Suppressor macrophage treated with lipopolysaccharide for 4 hours (primary cell): ENCODE measurements around the gene MON1B.
"Not testable (repeated sequence)": the region's sequence is repeated elsewhere in the genome, so short reads cannot be mapped to it uniquely, and the experiment has no call there.

ENCODE experiments used
- DNase-seq: peaks from one replicate; pipeline ENCODE4 v3.0.0-alpha.2; 2020

The MON1B gene

DNA sequence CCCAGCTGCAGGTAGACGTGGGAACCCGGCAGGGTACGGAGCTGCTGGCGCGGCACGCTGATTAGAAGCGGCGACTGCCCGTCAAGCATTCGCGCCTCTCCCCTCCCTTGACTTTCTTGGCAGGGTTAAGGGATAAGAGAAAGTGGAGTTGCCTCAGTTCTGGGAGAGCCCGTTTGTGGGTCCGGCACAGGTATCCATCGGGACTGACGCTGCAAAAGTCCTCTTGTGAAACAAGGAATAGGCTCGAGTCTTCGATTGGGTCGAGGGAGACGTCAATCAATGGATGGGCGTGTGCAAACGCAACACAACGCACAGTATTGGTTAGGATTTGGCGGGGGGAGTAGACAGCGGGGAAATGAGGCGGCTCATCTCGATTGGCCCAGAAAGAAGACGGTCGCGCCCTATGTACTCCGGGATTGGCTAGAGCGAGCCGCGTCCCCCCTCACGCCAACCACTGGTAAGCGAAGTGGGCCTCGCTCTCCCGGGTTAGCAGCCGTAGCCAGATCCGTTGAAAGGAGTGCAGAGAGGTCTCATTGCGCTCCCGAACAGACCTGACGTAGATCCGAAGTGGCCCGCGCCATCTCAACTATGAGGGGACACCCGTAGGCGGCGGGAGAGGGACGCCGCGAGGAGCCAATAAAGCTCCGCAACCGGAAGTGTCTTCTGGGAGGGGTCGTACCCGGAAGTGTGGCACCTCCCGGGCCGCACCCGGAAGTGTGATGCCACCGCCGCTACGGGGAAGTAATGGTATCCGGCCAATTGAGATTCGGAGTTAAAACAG, at the start of gene MON1B:
Gene MON1B, plus strand, starts transcription at position 713 of the 781 bp plus-strand sequence. CDS start 296 bp downstream, outside the sequence.
- peak; percentile 98 for DNase-seq

DNA sequence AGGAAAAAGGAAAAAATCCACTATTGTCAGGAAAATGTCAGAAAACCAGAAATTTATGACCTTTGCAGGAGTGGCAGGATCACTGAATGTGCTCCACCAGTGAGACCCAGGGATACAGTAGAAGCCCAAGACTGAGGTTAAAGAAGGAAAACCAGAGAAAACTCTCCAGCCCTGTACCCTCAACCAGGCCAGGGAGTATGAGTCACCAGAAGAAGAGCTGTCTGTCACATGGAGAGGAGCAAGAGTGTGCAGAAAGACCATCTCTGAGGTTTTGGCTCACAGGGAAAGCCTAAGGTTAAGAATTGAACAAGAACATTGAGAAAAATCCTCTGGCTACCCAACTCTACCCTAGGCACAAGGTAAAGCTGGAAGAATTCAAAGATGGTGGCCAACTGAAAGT, 47.6 kb upstream of the MON1B start:
- no peak for DNase-seq

DNA sequence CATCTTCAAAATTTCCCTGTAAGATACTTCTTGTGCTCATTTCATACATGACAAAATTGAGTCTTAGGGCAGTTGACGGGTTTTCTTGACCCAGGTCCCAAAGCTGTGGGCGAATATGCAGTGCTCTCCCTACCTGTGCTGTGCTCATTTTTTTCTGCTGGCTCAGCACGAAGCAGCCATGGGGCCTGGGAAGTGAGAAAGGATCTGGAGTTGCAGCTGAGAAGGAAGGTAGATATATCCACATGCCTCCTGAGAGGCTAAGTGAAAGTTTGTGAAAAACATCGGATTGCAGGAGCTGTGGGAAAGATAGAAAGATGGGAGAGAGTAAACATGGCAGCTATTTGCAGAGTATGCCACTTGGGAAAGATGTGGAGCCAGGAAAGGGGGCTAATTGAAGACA, 42.9 kb upstream of the MON1B start:
- no peak for DNase-seq

- no peak for DNase-seq
Measured at GRCh38 chr16:77157346-77158058, 33.5 kb upstream of the MON1B start.

DNA sequence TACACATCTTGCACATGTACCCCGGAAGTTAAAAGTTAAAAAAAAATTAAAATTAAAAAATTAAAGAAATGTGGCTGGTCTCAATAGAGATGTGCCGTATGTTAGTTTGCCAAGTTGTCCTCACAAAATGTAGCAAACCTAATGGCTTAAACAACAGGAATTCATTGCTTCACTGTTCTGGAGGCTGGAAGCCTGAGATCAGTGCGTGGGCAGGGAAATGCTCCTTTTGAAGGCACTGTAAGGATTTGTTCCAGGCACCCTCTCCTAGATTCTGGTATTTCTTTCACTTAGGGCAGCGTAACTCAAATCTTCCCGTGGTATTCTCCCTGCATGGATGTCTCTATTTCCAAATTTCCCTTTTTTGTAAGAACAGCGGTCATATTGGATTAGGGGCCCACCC, 32.7 kb upstream of the MON1B start:
- no peak for DNase-seq

- DNase-seq: no peak
Measured at GRCh38 chr16:77165006-77165405, 26.0 kb upstream of the MON1B start.

DNA sequence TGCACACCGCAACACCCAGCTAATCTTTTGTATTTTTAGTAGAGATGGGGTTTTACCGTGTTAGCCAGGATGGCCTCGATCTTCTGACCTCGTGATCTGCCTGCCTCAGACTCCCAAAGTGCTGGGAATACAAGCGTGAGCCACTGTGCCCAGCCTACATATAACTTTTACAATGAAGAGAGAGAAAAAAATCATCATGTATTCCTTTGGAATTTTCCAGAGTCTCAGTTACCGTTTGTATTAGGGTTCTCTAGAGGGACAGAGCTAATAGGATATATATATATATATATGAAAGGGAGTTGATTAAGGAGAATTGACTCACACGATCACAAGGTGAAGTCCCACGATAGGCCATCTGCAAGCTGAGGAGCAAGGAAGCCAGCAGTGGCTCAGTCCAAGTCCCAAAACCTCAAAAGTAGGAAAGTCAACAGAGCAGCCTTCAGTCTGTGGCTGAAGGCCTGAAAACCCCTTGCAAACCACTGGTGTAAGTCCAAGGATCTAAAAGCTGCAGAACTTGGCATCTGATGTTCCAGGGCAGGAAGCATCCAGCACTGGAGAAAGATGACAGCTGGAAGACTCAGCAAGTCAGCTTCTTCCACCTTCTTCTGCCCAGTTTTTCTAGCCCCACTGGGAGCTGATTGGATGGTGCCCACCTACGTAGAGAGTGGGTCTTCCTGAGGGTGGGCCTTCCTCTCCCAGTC, 25.3 kb upstream of the MON1B start:
- DNase-seq: not testable (repeated sequence)

GRCh38 chr16:77166726-77167125, 24.3 kb upstream of the MON1B start:
- no peak for DNase-seq

- no peak for DNase-seq
Measured at GRCh38 chr16:77168901-77169300, 22.1 kb upstream of the MON1B start.

GRCh38 chr16:77169650-77170236, 21.2 kb upstream of the MON1B start:
- peak; percentile 50 for DNase-seq

DNA sequence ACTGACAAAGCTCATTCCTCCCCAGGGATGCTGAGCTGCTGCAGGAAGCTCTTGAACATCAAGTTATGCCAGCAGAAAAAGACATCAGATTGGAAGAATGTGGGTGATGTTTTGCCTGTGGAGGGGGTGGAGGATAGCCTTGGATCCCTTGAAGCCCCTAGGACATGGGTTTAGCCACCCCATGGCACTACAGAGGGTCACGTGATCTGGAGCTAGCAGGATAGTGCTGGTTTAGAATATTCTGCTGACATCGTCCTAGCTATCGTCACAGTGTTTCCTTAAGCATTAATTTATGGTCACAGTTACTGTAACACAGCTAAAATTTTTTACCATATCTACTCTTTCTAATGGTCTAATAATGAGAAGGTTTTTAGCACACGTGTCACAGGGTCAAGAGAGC, 20.2 kb upstream of the MON1B start:
- DNase-seq: no peak

DNA sequence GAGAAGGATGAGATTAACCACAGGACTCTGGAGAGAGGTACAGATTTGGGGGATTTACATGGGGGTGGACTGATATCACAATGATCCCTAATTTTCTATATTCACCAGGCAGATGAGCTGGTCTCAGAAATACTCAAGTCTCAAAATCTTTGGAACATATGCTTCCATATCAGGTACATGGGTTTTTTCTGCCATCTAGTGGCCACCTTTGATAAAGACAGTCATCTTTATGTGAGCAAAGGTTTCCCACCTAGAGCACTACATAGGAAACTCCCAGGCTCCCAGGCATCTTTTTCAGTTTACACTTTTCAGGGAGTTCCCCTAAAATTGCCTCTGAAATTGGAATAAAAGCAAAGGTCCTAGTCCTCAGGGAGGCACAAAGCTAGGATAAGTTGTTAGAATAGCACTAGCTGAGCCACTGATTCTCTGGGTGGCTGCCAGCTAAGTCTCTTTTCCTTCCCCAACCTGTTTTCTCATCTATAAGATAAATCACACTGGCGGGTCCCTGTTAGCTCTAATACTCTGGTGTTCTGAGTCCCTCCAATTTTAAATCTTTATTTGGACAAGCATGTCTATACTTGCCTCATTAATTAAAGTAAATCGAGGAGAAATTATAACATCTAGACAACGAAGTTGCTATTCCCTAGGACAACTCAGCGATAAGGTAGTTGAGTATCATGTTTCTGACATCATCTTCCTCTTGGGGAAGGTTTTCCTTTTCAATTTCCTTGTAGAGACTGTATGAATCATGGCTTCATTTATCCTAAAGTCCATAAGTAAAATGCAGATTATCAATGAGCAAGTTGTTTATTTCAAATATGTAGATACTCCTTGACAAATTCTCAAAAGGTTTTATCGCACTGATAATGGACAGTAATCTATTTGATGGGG, 19.0 kb upstream of the MON1B start:
- DNase-seq: peak; percentile 67

GRCh38 chr16:77172951-77173350, 18.0 kb upstream of the MON1B start:
- DNase-seq: no peak

GRCh38 chr16:77183137-77183536, 7.9 kb upstream of the MON1B start:
- no peak for DNase-seq

DNA sequence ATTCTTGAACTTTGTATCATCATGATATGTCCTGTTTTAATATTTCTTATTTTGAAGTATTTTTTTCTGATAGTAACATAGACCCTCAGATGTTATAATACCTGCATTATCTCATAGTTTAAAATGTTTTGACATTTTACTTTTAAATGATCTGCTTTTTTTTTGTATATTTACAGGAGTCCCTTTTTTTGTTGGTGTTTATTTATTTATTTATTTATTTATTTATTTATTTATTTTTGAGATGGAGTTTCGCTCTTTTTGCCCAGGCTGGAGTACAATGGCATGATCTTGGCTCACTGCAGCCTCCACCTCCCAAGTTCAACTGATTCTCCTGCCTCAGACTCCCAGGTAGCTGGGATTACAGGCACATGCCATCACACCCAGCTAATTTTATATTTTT, 4.7 kb upstream of the MON1B start:
- not testable (repeated sequence) for DNase-seq

GRCh38 chr16:77190190-77190477, 856 bp upstream of the MON1B start:
- DNase-seq: no peak

DNA sequence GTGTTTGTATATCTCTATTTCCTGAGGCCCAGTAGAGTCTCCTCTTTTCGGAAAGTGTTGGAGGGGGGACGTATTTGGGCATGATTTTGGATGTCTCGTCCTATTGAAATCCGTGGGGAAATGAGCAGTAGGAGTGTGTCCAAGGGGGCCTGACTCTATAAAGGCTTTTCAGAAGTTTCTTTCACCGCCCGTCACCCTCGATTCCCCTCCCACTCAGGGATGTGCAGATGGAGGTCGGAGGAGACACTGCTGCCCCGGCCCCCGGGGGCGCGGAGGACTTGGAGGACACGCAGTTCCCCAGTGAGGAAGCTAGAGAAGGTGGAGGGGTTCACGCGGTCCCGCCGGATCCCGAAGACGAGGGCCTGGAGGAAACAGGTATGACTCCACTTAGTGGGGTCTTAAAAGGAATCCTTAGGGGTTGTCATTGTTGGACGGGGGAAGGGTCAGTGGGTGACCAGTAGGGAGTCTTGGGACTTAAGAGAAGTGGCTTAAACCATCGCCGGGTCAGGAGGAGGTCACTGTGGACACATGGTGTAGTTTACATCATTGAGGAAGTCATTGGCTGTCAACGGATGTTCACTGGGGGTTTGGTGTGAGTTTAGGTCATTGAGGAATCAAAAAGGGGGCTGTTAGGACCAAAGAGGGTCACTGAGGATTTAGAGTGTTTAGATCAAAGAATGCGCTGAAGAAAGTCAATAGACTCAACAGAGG, 424 bp downstream of the MON1B start:
- DNase-seq: peak; percentile 67

- DNase-seq: no peak
Measured at GRCh38 chr16:77193377-77193776, 2.4 kb downstream of the MON1B start.

- DNase-seq: no peak
Measured at GRCh38 chr16:77194295-77195231, 3.6 kb downstream of the MON1B start.

DNA sequence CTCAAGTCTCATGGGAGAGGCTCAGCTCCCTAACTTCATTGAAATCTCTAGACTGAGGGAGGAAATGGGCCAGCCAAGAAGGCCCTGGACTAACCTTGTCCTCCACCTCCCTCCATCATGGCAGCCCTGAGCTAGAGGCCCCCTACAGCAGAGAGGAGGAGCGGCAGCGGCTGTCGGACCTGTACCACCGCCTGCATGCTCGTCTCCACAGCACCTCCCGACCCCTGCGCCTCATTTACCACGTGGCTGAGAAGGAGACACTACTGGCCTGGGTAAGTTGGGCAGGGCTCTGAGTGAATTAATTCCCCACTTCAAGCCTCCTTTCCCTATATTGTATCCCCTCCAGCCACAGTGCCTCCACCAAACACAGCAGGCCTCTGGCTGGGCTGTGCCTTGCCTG, 4.4 kb downstream of the MON1B start:
- no peak for DNase-seq

GRCh38 chr16:77197747-77198146, 6.8 kb downstream of the MON1B start:
- no peak for DNase-seq
